Right ventricle myocardium inferior (tissue), 1 donor: ENCODE data around the gene RBM20. TPM values are rescaled to one million over a fixed set of nuclear protein-coding genes. Genes with fewer than 3 reads are reported as not detected.
"Not testable (repeated sequence)": the region's sequence is repeated elsewhere in the genome, so short reads cannot be mapped to it uniquely, and the experiment has no call there.

ENCODE experiments used
- ATAC-seq: fragments of 200-7000 bp; cut with Tn5 transposase; one replicate; pipeline ENCODE4 v1.9.1; 2020; ENCODE audit warnings: mild to moderate bottlenecking, moderate library complexity
- DNase-seq: peaks from one replicate; pipeline ENCODE4 v3.0.0; 2021; ENCODE audit errors: missing footprints
- intact Hi-C: fragments of 100-400 bp; cut with DNase I; formaldehyde crosslinking; loops from one replicate; pipeline ENCODE4 v1.11.0; 2022
- total RNA-seq: library from RNA; stranded (reverse); fragmentation: NEBNext Ultra II Directional; extraction: Animal tissue kit (Norgen Biotek cat#: 25700); gene quantifications from one replicate; pipeline ENCODE4 v1.2.1, GENCODE V29; 2021
- donor health status: DM: no; HTN: yes; CAD: no; lungs with severe emphysema.

RBM20 gene
- total RNA-seq, 1 donor from 2014 or later = 103 TPM

GRCh38 chr10:110642204-110643034 lies 1.7 kb upstream of the RBM20 start:
- DNase-seq (no peak), ATAC-seq (no peak)
- intact Hi-C loops = loop anchor here (5.0 to 10.0 kb wide), 2 partner anchors 135 to 242 kb away; no protein-coding TSS in a partner anchor

GRCh38 chr10:110643035-110643652 lies 992 bp upstream of the RBM20 start:
- DNase-seq = no peak
- intact Hi-C loops = loop anchor here (5.0 to 10.0 kb wide), 2 partner anchors 134 to 242 kb away; no protein-coding TSS in a partner anchor
- ATAC-seq = no peak

- DNase-seq (no peak), ATAC-seq (no peak)
- intact Hi-C loops = loop anchor here (2.0 to 10.0 kb wide), 3 partner anchors 40 to 240 kb away; no protein-coding TSS in a partner anchor
Observed at GRCh38 chr10:110644598-110645462, 694 bp downstream of the RBM20 start.

- ATAC-seq (no peak), DNase-seq (no peak)
- intact Hi-C loops = loop anchor here (10.0 kb wide), 1 partner anchor 238 kb away; no protein-coding TSS in a partner anchor
Observed at GRCh38 chr10:110646417-110647135, 2.4 kb downstream of the RBM20 start.

GRCh38 chr10:110647136-110647430 lies 2.9 kb downstream of the RBM20 start:
- ATAC-seq (no peak), DNase-seq (no peak)
- intact Hi-C loops = loop anchor here (10.0 kb wide), 1 partner anchor 238 kb away; no protein-coding TSS in a partner anchor

GRCh38 chr10:110648692-110649346 lies 4.7 kb downstream of the RBM20 start:
- DNase-seq (no peak), ATAC-seq (no peak)
- intact Hi-C loops = loop anchor here (10.0 kb wide), 1 partner anchor 236 kb away; no protein-coding TSS in a partner anchor

- intact Hi-C loops = loop anchor here (10.0 kb wide), 1 partner anchor 235 kb away; no protein-coding TSS in a partner anchor
- ATAC-seq (no peak), DNase-seq (no peak)
Observed at GRCh38 chr10:110649347-110650264, 5.5 kb downstream of the RBM20 start.

GRCh38 chr10:110650265-110650668 lies 6.1 kb downstream of the RBM20 start:
- DNase-seq = no peak
- intact Hi-C loops = no loop called here
- no peak for ATAC-seq

- peak; percentile 66 for ATAC-seq
- intact Hi-C loops = no loop called here
- no peak for DNase-seq
Observed at GRCh38 chr10:110651044-110651958, 7.2 kb downstream of the RBM20 start.

- ATAC-seq (no peak), DNase-seq (no peak)
- intact Hi-C loops = no loop called here
Observed at GRCh38 chr10:110652475-110653118, 8.5 kb downstream of the RBM20 start.

GRCh38 chr10:110655320-110655719 lies 11.2 kb downstream of the RBM20 start:
- no peak for DNase-seq
- no peak for ATAC-seq
- intact Hi-C loops = no loop called here

GRCh38 chr10:110656612-110657011 lies 12.5 kb downstream of the RBM20 start:
- intact Hi-C loops = no loop called here
- DNase-seq (no peak), ATAC-seq (no peak)

GRCh38 chr10:110657973-110658691 lies 14.0 kb downstream of the RBM20 start:
- ATAC-seq = peak; percentile 29
- DNase-seq = no peak
- intact Hi-C loops = no loop called here

- intact Hi-C loops = no loop called here
- ATAC-seq (no peak), DNase-seq (no peak)
Observed at GRCh38 chr10:110659558-110659957, 15.4 kb downstream of the RBM20 start.

GRCh38 chr10:110660289-110660688 lies 16.2 kb downstream of the RBM20 start:
- ATAC-seq, DNase-seq, intact Hi-C loops: not testable (repeated sequence)
